Lower lobe of right lung (tissue), 2 donors: ENCODE data around the gene KRTAP10-12. TPM values are rescaled to one million over a fixed set of nuclear protein-coding genes. Genes with fewer than 3 reads are reported as not detected.

ENCODE experiments used
- ATAC-seq, 2 donors: fragments of 200-7000 bp; cut with Tn5 transposase; one replicate each; pipeline ENCODE4 v1.9.1; 2020 to 2022; ENCODE audit warnings: mild to moderate bottlenecking in 2 of 2, moderate library complexity in 2 of 2
- DNase-seq: peaks from one replicate; pipeline ENCODE4 v3.0.0-alpha.2; 2020
- H3K27ac ChIP-seq: fragments of 200-600 bp; one replicate; pipeline ENCODE4 v1.8.0; 2022
- H3K27me3 ChIP-seq: fragments of 200-600 bp; one replicate; pipeline ENCODE4 v1.8.0; 2022; ENCODE audit warnings: low read depth
- H3K36me3 ChIP-seq: fragments of 200-600 bp; one replicate; pipeline ENCODE4 v1.8.0; 2022; ENCODE audit warnings: mild to moderate bottlenecking
- H3K4me1 ChIP-seq: fragments of 200-600 bp; one replicate; pipeline ENCODE4 v1.8.0; 2022
- H3K4me3 ChIP-seq: fragments of 200-600 bp; one replicate; pipeline ENCODE4 v1.8.0; 2022; ENCODE audit warnings: mild to moderate bottlenecking
- H3K9me3 ChIP-seq: fragments of 200-600 bp; one replicate; pipeline ENCODE4 v1.8.0; 2022
- intact Hi-C: fragments of 100-400 bp; cut with DNase I; formaldehyde crosslinking; loops from one replicate; pipeline ENCODE4 v1.11.0; 2022
- total RNA-seq: library from RNA; stranded (reverse); fragmentation: NEBNext Ultra II Directional; extraction: Animal tissue kit (Norgen Biotek cat#: 25700); gene quantifications from one replicate; pipeline ENCODE4 v1.2.1, GENCODE V29; 2021
- TF ChIP-seq, protein P1 (sequence below): fragments of 200-600 bp; IDR thresholded peaks from one replicate; pipeline ENCODE4 v1.8.0; 2022; ENCODE audit warnings: antibody characterized with exemption, mild to moderate bottlenecking
- donor health status: DM: no; HTN: yes; CAD: no; lungs with severe emphysema.

The KRTAP10-12 gene
- total RNA-seq, 1 donor from 2014 or later = not detected

GRCh38 chr21:44697811-44698734, 1.1 kb downstream of the KRTAP10-12 start:
- DNase-seq (no peak), ATAC-seq (no peak)
- Histone ChIP-seq H3K36me3 (no peaks in the 10 kb centered on the region), H3K4me3 (no peak overlapping the region), H3K27ac (no peak overlapping the region), H3K4me1 (no peaks in the 10 kb centered on the region), H3K9me3 (peaks cover 12% of the 10 kb centered on the region), H3K27me3 (peaks cover 50% of the 10 kb centered on the region)
- TF ChIP-seq, protein P1, sequence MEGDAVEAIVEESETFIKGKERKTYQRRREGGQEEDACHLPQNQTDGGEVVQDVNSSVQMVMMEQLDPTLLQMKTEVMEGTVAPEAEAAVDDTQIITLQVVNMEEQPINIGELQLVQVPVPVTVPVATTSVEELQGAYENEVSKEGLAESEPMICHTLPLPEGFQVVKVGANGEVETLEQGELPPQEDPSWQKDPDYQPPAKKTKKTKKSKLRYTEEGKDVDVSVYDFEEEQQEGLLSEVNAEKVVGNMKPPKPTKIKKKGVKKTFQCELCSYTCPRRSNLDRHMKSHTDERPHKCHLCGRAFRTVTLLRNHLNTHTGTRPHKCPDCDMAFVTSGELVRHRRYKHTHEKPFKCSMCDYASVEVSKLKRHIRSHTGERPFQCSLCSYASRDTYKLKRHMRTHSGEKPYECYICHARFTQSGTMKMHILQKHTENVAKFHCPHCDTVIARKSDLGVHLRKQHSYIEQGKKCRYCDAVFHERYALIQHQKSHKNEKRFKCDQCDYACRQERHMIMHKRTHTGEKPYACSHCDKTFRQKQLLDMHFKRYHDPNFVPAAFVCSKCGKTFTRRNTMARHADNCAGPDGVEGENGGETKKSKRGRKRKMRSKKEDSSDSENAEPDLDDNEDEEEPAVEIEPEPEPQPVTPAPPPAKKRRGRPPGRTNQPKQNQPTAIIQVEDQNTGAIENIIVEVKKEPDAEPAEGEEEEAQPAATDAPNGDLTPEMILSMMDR = no peak
- intact Hi-C loops = no loop called here

DNA sequence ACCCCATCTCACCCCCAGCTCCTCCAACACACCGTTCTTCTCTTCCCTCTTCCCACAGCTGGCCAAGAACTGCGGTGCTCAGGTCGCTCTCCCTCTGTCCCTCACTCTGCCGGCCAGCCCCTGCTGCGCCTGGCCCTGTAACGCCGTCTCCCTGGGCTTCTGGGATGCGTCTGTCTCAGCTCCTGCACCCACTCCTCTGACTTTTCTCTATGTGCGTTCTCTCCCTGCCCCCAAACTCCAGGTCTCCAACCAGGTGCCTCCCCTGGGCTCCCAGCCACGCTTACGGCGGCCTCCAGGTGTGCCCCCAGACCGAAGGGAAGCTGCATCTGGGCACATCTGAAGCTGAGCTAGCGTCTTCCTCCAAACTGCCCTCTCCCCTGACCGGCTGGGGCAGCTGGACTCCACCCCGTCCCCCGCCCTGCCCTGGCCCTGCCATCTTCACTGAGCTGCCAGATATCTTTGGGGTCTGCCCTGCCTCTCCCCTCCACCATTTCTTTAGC, 2.6 kb downstream of the KRTAP10-12 start:
- intact Hi-C loops = no loop called here
- ATAC-seq = no peak
- TF ChIP-seq, protein P1 = no peak
- peaks cover 63% of the 10 kb centered on the region for H3K27me3 ChIP-seq
- no peak for DNase-seq
- no peaks in the 10 kb centered on the region for H3K4me1 ChIP-seq
- no peaks in the 10 kb centered on the region for H3K9me3 ChIP-seq
- no peak overlapping the region for H3K4me3 ChIP-seq
- no peaks in the 10 kb centered on the region for H3K36me3 ChIP-seq
- no peak overlapping the region for H3K27ac ChIP-seq

GRCh38 chr21:44700101-44701022, 3.4 kb downstream of the KRTAP10-12 start:
- Histone ChIP-seq H3K9me3 (no peaks in the 10 kb centered on the region), H3K4me3 (no peak overlapping the region), H3K27me3 (peaks cover 66% of the 10 kb centered on the region), H3K27ac (no peak overlapping the region), H3K4me1 (no peaks in the 10 kb centered on the region), H3K36me3 (no peaks in the 10 kb centered on the region)
- TF ChIP-seq, protein P1 = no peak
- DNase-seq = no peak
- ATAC-seq = no peak
- intact Hi-C loops = no loop called here

GRCh38 chr21:44701023-44701400, 4.0 kb downstream of the KRTAP10-12 start:
- Histone ChIP-seq H3K4me3 (no peak overlapping the region), H3K9me3 (no peaks in the 10 kb centered on the region), H3K27ac (no peak overlapping the region), H3K4me1 (no peaks in the 10 kb centered on the region), H3K36me3 (no peaks in the 10 kb centered on the region), H3K27me3 (peaks cover 69% of the 10 kb centered on the region)
- ATAC-seq (no peak), DNase-seq (no peak)
- TF ChIP-seq, protein P1 = no peak
- intact Hi-C loops = no loop called here

GRCh38 chr21:44701541-44701940, 4.6 kb downstream of the KRTAP10-12 start:
- H3K27ac ChIP-seq = no peak overlapping the region
- no peaks in the 10 kb centered on the region for H3K9me3 ChIP-seq
- ATAC-seq (no peak), DNase-seq (no peak)
- peaks cover 74% of the 10 kb centered on the region for H3K27me3 ChIP-seq
- no peak overlapping the region for H3K4me3 ChIP-seq
- H3K4me1 ChIP-seq = no peaks in the 10 kb centered on the region
- TF ChIP-seq, protein P1 = no peak
- intact Hi-C loops = no loop called here
- H3K36me3 ChIP-seq = no peaks in the 10 kb centered on the region
